Activated naive CD8-positive, alpha-beta T cell treated with anti-CD3 and anti-CD28 coated beads, Interleukin-2, amount 50 U/mL, for 16 hours (primary cell): ENCODE measurements around the gene KIF1B.
"Not testable (repeated sequence)": the region's sequence is repeated elsewhere in the genome, so short reads cannot be mapped to it uniquely, and the experiment has no call there.

Source experiments
- DNase-seq: peaks from one replicate; pipeline ENCODE4 v3.0.0-alpha.2; 2020; ENCODE audit warnings: low read depth, low spot score

KIF1B gene

GRCh38 chr1:10195570-10195969, 14.8 kb upstream of the KIF1B start:
- no peak for DNase-seq

GRCh38 chr1:10196976-10197375, 13.4 kb upstream of the KIF1B start:
- DNase-seq: no peak

- DNase-seq: no peak
These were observed 9.8 kb upstream of the KIF1B start for GRCh38 chr1:10200620-10201019.

- DNase-seq: no peak
These were observed 6.2 kb upstream of the KIF1B start for GRCh38 chr1:10204003-10204642.

- DNase-seq: not testable (repeated sequence)
These were observed 5.2 kb upstream of the KIF1B start for GRCh38 chr1:10205206-10205605.

- DNase-seq: no peak
These were observed 2.6 kb upstream of the KIF1B start for GRCh38 chr1:10207810-10208209.

GRCh38 chr1:10208537-10208936, 1.8 kb upstream of the KIF1B start:
- no peak for DNase-seq

GRCh38 chr1:10209590-10209904, 823 bp upstream of the KIF1B start:
- no peak for DNase-seq

GRCh38 chr1:10210841-10211804, 753 bp downstream of the KIF1B start:
- DNase-seq: no peak

- DNase-seq: no peak
These were observed 1.5 kb downstream of the KIF1B start for GRCh38 chr1:10211805-10212410.

- no peak for DNase-seq
These were observed 2.1 kb downstream of the KIF1B start for GRCh38 chr1:10212476-10212875.

- no peak for DNase-seq
These were observed 2.9 kb downstream of the KIF1B start for GRCh38 chr1:10213186-10213705.

GRCh38 chr1:10216090-10216749, 5.8 kb downstream of the KIF1B start:
- DNase-seq: no peak

- DNase-seq: no peak
These were observed 7.5 kb downstream of the KIF1B start for GRCh38 chr1:10217748-10218441.

- DNase-seq: no peak
These were observed 9.8 kb downstream of the KIF1B start for GRCh38 chr1:10220200-10220599.

- not testable (repeated sequence) for DNase-seq
These were observed 10.3 kb downstream of the KIF1B start for GRCh38 chr1:10220657-10221056.

- no peak for DNase-seq
These were observed 15.2 kb downstream of the KIF1B start for GRCh38 chr1:10225573-10225972.

- no peak for DNase-seq
These were observed 18.2 kb downstream of the KIF1B start for GRCh38 chr1:10228528-10228927.

- no peak for DNase-seq
These were observed 19.5 kb downstream of the KIF1B start for GRCh38 chr1:10229903-10230302.

- DNase-seq: no peak
These were observed 21.8 kb downstream of the KIF1B start for GRCh38 chr1:10232163-10232562.
